ENCODE measurements around the gene NUTF2. TPM values are rescaled to one million over a fixed set of nuclear protein-coding genes. Genes with fewer than 3 reads are reported as not detected.
A peak's percentile ranks its signal among the peaks of the same experiment; 100 is the strongest.

NUTF2 gene
- total and polyA plus RNA-seq, 2 donors (not counting 1 experiment from before 2014, with no cell fraction given), result 50.1 to 87.3 TPM

GRCh38 chr16:67807148-67807682 is 39.5 kb upstream of the NUTF2 start:
- Histone ChIP-seq H3K4me1 (ENCODE audit: control insufficient read depth in 2 of 2, insufficient read depth in 2 of 2, low read length in 2 of 2) (peaks cover 34 to 45% of the 10 kb centered on the region in 2 donors), H3K27ac (ENCODE audit: low read length in 2 of 2) (peak overlapping the region in 1 of 2 donors; percentile 70), H2AFZ (ENCODE audit: insufficient read depth, low read depth, low read length, poor library complexity, severe bottlenecking) (peak overlapping the region; percentile 90), H3K36me3 (replicated peaks in 1 of 2; ENCODE audit: control extremely low read depth in 1 of 2, control insufficient read depth in 1 of 2, extremely low read depth in 1 of 2, insufficient read depth in 2 of 2, low read length in 1 of 2) (peaks cover 2 to 5% of the 10 kb centered on the region in 2 experiments), H3K79me2 (ENCODE audit: control insufficient read depth, insufficient read depth, low read length) (peaks cover 47% of the 10 kb centered on the region), H3K9ac (ENCODE audit: low read length) (peak overlapping the region; percentile 86), H3K27me3 (replicated peaks in 1 of 4; ENCODE audit: control extremely low read depth in 1 of 4, control insufficient read depth in 3 of 4, insufficient read depth in 4 of 4, low read length in 3 of 4) (no peaks in the 10 kb centered on the region), H3K4me2 (replicated peaks; ENCODE audit: low read depth, low read length, poor library complexity, severe bottlenecking) (peak overlapping the region; percentile 92), H3K4me3 (ENCODE audit: control extremely low read depth in 1 of 5, extremely low read depth in 1 of 5, insufficient read depth in 1 of 5, low read depth in 2 of 5, low read length in 4 of 5) (peak overlapping the region; percentile 89 to 99 (median 92)), H3K9me3 (ENCODE audit: control extremely low read depth in 1 of 3, control insufficient read depth in 2 of 3, insufficient read depth in 1 of 3, low read length in 2 of 3) (peaks cover 0 to 2% (median 0%) of the 10 kb centered on the region in 3 donors), H4K20me1 (ENCODE audit: control insufficient read depth, insufficient read depth, low read length, poor library complexity, severe bottlenecking) (peaks cover 6% of the 10 kb centered on the region)
- 38% methylated on average over 17 of the region's 24 CpGs for WGBS (ENCODE audit: insufficient coverage)
- Mint-ChIP-seq H3K27me3 (no peaks in the 10 kb centered on the region), H3K4me3 (peak overlapping the region; percentile 97), H3K9me3 (ENCODE audit: insufficient read depth) (no peaks in the 10 kb centered on the region), H3K27ac (peak overlapping the region; percentile 94), H3K4me1 (peaks cover 39% of the 10 kb centered on the region)
- DNase-seq (no peak), ATAC-seq (ENCODE audit: low read depth) (no peak)
- CTCF ChIA-PET, result interaction anchor here (0.8 to 2.7 kb wide), 14 partner anchors 9 to 286 kb away, joined by 3 to 48 read pairs (median 3); partner anchors contain the start of gene GFOD2
- intact Hi-C loops (cut with micrococcal nuclease), result loop anchor here (2.0 to 10.0 kb wide), 4 partner anchors 66 to 430 kb away; partner anchors contain the start of genes AGRP, ATP6V0D1, EDC4 and ESRP2
- TF ChIP-seq EZH2 (IDR thresholded peaks at IDR 0.05; ENCODE audit: borderline replicate concordance, insufficient read depth, low read depth, low read length, poor library complexity, severe bottlenecking) (no peak), CTCF (IDR thresholded peaks at IDR 0.05) (no peak)
- POLR2A ChIA-PET, result interaction anchor here (0.6 to 1.5 kb wide), 7 partner anchors 9 to 589 kb away, joined by 3 to 11 read pairs (median 3); partner anchors contain the start of gene NUTF2

GRCh38 chr16:67811899-67812298 is 34.8 kb upstream of the NUTF2 start:
- H3K36me3 ChIP-seq (replicated peaks in 1 of 2; ENCODE audit: control extremely low read depth in 1 of 2, control insufficient read depth in 1 of 2, extremely low read depth in 1 of 2, insufficient read depth in 2 of 2, low read length in 1 of 2), result no peaks in the 10 kb centered on the region
- H4K20me1 ChIP-seq (ENCODE audit: control insufficient read depth, insufficient read depth, low read length, poor library complexity, severe bottlenecking), result no peaks in the 10 kb centered on the region
- H3K79me2 ChIP-seq (ENCODE audit: control insufficient read depth, insufficient read depth, low read length), result peaks cover 7% of the 10 kb centered on the region
- H3K27ac ChIP-seq (ENCODE audit: low read length in 2 of 2), result no peak overlapping the region
- H3K9ac ChIP-seq (ENCODE audit: low read length), result no peak overlapping the region
- no peak overlapping the region for H3K4me3 ChIP-seq (ENCODE audit: control extremely low read depth in 1 of 5, extremely low read depth in 1 of 5, insufficient read depth in 1 of 5, low read depth in 2 of 5, low read length in 4 of 5)
- no CpG with 5 or more reads among the region's 1 CpG for WGBS (ENCODE audit: insufficient coverage)
- Mint-ChIP-seq H3K27me3 (no peaks in the 10 kb centered on the region), H3K9me3 (ENCODE audit: insufficient read depth) (no peaks in the 10 kb centered on the region), H3K4me3 (no peak overlapping the region), H3K27ac (no peak overlapping the region), H3K4me1 (peaks cover 9% of the 10 kb centered on the region)
- DNase-seq (no peak), ATAC-seq (ENCODE audit: low read depth) (no peak)
- intact Hi-C loops (cut with micrococcal nuclease), result no loop called here
- no peak overlapping the region for H2AFZ ChIP-seq (ENCODE audit: insufficient read depth, low read depth, low read length, poor library complexity, severe bottlenecking)
- H3K4me2 ChIP-seq (replicated peaks; ENCODE audit: low read depth, low read length, poor library complexity, severe bottlenecking), result no peak overlapping the region
- no peak for TF ChIP-seq EZH2 (IDR thresholded peaks at IDR 0.05; ENCODE audit: borderline replicate concordance, insufficient read depth, low read depth, low read length, poor library complexity, severe bottlenecking)
- TF ChIP-seq CTCF (IDR thresholded peaks at IDR 0.05), result no peak
- ChIA-PET CTCF (interaction anchor here (1.3 kb wide), 1 partner anchor 34 kb away, joined by 4 read pairs; the partner anchor contains the start of gene NUTF2), POLR2A (no interaction called here)
- no peaks in the 10 kb centered on the region for H3K27me3 ChIP-seq (replicated peaks in 1 of 4; ENCODE audit: control extremely low read depth in 1 of 4, control insufficient read depth in 3 of 4, insufficient read depth in 4 of 4, low read length in 3 of 4)
- peaks cover 0 to 2% (median 0%) of the 10 kb centered on the region in 3 donors for H3K9me3 ChIP-seq (ENCODE audit: control extremely low read depth in 1 of 3, control insufficient read depth in 2 of 3, insufficient read depth in 1 of 3, low read length in 2 of 3)
- H3K4me1 ChIP-seq (ENCODE audit: control insufficient read depth in 2 of 2, insufficient read depth in 2 of 2, low read length in 2 of 2), result peaks cover 0 to 12% of the 10 kb centered on the region in 2 donors
